ENCODE data around the gene CYFIP1. TPM values are rescaled to one million over a fixed set of nuclear protein-coding genes. Genes with fewer than 3 reads are reported as not detected.

Gene CYFIP1
- total RNA-seq, 1 donor from 2014 or later, result 119 TPM

DNA sequence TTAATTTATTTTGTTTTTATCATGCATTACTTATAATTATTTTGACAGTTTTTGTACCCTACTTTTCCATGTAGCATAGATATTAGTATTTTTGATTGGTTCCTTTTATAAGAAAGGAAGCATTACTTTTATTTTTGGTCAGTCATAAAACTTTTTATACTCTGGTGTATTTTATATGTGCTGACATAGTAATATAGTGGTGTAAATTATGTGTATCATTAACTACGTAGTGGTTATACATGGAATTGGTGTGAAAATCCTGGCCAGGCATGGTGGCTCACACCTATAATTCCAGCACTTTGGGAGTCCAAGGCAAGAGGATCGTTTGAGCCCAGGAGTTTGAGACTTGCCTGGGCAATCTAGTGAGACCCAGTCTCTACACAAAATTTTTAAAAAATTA lies 160.5 kb downstream of the CYFIP1 start:
- DNase-seq (ENCODE audit: low read depth, low spot score), result no peak

Other genes with a start within 250 kb of the CYFIP1 start
- 9.9 and 12.0 TPM in 2 replicates for gene NIPA1, start 193.7 kb downstream of the CYFIP1 start, total RNA-seq
- gene NIPA2, start 141.7 kb downstream of the CYFIP1 start, total RNA-seq, result 78.5 and 98.0 TPM in 2 replicates
- 17.5 and 23.3 TPM in 2 replicates for gene TUBGCP5, start 59.2 kb upstream of the CYFIP1 start, total RNA-seq
- gene GOLGA6L1, start 156.5 kb upstream of the CYFIP1 start, total RNA-seq, result not detected in 2 replicates